NCI-H69 (cell line): ENCODE results near the gene RRAD.
A peak's percentile ranks its signal among the peaks of the same experiment; 100 is the strongest.

ENCODE experiments used
- DNase-seq: peaks from one replicate; lab custom pipeline; 2025; lab: John Stamatoyannopoulos, UW

The RRAD gene

GRCh38 chr16:66917741-66918140 lies 7.6 kb downstream of the RRAD start:
- no peak for DNase-seq

DNA sequence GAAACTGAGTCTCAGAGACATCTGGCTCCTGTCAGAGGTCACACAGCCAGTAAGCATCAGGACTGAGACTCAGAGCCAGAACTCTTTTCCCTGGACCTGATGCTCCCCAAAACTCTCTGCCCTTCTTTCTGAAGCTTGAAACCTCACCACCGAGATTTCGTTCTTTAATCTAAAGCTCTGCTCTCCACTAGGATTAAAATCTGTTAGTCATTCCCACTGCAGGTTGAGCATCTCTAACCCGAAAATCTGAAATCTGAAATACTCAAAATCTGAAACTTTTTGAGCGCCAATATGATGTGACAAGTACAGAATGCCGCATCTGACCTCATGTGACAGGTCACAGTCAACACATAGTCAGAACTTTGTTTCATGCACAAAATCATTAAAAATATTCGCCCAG lies 8.8 kb downstream of the RRAD start:
- no peak for DNase-seq

GRCh38 chr16:66915041-66915440 lies 10.3 kb downstream of the RRAD start:
- no peak for DNase-seq

DNA sequence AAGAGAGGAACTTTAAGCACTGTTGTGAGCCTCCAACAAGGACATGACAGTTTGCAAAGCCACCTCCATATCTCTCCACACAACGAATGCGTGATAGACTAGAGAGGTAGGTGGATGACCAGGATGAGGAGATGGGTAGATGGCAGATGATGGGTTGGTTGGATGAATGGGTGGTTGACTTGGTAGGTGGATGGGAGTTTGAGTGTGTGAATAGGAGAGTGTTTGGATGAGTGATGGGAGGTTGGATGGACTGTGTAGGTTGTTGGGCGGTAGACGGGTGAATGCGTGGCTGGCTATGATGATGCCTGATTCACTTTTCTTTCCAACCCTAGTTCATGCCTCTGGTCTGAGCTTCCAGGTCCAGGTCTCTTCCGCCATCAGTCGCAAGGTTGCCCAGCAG lies 10.8 kb downstream of the RRAD start:
- no peak for DNase-seq

DNA sequence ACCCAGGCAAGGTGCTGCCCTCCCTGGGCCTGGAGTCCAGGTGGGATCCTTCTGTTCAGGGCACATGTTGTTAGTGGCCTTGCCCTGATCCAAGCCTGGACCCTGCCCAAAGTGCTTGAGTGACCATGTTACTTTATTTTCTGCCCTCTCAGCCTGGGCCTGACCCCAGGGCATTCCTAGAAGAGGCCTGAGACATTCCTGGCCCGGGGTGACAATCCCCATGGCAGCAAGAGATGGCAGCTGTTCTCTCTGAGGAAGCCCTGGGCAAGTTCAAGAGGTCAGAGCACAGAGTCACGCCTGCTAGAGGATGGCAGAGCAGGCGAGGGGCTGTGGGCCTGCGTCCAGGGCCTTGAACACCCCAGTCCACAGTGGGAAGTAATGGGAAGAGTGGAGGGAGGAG lies 11.6 kb downstream of the RRAD start:
- no peak for DNase-seq

GRCh38 chr16:66913081-66913480 lies 12.3 kb downstream of the RRAD start:
- DNase-seq: no peak

DNA sequence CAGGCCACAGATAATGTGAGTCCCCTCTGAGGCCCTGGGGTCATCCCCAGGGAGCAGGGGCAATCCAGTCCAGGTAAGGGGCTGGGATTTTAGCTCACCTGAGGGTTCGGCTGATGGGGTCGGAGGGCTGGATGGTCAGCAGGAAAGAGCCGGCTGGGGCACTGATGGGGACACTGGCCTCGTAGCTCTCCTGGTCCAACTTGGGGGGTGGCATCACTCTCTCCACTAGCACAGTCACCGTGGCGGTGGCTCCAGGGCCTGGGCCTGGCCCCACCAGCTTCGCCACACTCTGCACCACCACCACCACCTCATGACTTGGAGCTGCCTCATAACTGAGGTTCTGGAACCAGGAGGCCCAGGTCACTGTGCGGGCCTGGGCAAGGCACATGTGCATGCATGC lies 13.5 kb downstream of the RRAD start:
- no peak for DNase-seq

GRCh38 chr16:66911112-66911511 lies 14.2 kb downstream of the RRAD start:
- DNase-seq: no peak

DNA sequence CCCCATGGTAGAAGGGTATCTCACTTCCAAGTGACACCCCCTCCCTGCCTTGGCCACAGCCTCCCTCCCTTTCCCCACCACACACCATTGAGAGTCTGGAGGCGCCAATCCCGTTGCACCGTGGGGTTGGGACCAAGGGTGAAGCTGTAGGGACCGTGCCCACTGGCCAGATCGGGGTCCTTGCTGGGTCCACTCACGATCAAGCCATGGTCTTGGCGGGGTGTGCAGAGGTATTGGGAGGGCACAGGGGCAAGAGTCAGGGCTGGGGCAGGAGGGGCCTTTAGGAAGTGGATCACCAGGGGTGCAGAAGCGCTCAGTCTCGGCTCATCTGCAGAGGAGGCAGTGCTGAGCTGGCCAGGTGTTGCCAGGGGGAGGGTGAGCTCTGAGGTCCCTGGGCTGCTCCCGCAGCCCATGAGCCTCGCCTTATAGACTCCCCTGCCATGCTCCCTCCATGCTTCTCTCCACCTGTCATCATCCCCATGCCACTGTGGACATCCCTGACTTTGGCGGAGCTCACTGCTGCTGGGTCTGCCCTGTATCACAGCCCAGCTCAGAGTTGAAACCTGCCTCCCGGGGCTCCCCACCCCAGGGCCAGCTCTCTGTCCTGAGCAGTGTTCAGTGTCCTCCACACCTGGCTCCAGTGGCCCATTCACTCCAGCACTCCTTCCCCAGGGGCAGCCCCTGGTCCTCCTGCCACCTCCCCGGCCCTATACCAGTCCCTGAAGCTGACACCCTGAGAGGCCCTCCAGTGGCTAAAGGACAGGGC lies 15.0 kb downstream of the RRAD start:
- DNase-seq: no peak

DNA sequence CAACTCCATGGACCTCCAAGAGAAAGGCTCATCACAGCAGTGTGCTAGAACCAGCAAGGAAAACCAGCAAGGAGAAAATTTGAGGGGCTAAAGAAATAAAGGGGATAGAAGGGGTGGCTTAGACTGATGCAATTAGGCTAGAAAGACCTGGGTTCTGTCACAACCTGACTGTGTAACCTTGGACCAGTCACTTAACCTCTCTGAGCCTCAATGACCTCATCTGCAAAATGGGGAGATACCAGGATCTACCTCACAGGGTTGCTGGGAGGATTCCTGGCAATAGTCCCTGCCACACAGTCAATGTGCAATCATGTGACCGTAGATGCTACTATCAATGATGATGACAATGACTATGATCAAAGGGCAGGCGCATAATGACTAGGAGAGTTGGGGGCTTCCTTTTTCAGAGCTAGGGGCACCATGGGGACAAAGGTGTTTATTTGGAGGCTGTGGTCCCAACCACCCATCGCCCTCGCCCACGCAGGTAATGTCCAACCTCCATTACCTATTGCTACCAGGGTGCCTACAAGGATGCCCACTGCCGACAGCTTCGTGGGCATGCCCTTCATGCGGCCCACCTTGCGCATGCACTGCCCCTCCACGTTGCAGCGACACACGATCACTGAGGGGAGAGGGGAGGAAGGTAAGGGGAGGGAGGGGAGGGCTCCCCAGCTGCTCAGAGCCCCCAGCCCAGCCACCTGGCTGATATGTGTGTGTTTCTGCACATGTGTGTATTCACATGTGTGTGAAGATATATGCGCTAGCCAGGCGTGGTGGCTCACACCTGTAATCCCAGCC lies 16.4 kb downstream of the RRAD start:
- DNase-seq: no peak

- DNase-seq: no peak
These were observed 17.2 kb downstream of the RRAD start for GRCh38 chr16:66908116-66908515.

DNA sequence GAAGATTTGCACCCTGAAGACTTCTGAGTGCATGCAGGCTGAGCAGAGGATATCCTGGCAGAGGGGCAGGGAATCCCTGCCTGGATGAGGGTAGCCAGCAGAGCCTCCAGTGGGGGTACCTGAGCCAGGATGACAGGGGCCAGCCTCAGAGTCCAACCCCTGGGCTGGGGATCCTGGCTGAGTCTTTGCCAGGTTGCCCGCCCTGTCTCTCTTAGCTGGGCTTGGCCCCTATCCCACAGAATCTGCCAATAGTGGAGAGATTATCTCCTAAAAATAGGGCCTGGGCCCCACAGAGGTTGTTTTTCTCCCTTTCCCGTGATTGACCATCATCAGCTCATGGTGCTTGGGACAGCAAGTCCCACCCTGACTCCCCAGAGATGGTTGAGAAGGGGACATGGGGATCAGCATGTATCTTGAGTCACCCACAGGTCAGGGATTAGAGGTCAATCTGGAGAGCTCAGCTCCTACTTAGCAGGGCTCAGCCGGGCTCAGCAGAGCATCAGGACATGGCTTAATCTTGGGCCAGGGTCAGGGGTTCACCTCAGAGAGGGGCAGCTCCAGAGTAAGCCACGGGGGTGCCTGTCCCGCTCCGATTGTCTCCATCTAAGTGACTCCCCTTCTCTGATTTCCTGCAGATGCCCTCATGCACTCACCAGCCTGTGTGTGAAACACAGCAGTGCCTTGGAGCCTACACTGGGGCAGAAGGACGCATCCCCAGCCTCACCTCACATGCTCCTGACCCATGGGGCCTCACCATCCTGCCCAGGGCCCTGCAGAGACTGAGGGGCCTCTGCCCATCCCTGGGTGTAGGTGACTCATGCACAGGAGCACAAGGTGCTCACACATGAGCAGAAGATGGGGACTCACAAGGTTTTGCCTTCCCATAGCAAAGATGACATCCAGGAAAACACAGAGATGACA lies 18.2 kb downstream of the RRAD start:
- no peak for DNase-seq

DNA sequence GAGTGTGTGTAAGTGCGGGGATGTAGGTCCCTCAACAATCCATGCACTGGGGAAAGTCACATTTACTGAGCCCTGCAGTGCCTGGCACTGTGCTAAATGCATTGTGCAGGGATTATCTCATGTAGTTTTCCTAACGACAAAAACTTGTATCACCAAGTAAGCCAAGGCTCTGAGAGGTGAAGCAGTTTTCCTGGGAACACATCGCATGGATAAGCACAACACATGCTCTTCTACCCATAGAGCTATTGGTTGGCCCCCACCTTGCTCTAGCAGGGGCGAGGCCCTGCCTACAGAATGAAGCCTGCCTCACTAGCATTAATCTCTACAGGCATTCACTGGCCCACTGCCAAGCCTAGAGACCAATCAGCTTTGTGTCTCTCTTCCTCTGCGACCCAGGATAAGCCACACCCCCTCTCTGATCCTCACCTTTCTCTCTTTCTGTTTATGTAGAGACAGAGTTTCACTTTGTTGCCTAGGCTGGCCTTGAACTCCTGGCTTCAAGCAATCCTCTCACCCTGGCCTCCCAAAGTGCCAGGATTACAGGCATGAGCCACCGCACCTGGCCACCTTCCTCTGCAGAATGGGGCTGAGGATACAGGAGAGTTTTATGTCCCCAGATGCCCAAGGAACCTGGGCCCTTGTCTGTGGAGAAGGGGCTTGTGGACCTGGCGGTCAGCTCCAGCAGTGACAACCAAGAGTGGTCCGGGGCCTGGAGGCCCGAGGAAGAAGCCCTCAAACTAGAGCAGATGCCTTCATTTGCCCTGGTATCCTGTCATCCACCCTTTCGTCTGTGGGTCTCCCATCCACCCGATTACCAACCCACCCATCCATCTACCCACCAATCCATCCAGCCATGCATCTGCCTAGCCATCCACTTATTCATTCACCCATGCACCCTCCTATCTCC lies 19.4 kb downstream of the RRAD start:
- DNase-seq: peak; percentile 72

- no peak for DNase-seq
These were observed 20.3 kb downstream of the RRAD start for GRCh38 chr16:66904846-66905632.

DNA sequence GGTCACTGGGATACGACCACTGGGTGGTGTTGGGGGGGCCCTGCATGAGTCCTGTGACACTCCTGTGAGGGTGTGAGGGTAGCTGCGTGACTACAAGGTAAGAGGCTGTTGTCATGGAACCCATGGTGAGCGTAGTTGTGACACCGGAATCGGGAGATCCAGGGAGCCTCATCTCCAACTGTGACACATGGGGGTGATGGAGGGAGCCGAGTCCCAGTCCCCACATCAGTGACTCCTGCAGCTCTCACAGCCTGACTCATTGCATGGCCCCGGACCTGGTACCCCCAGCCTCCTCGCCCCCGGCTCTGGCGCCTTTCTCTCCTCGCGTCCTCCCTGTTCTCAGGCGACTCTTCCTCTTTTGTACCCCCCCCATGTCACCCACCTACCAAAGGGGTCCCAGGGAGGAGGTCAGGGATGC lies 20.9 kb downstream of the RRAD start:
- DNase-seq: no peak

GRCh38 chr16:66903544-66904427 lies 21.5 kb downstream of the RRAD start:
- DNase-seq: no peak

DNA sequence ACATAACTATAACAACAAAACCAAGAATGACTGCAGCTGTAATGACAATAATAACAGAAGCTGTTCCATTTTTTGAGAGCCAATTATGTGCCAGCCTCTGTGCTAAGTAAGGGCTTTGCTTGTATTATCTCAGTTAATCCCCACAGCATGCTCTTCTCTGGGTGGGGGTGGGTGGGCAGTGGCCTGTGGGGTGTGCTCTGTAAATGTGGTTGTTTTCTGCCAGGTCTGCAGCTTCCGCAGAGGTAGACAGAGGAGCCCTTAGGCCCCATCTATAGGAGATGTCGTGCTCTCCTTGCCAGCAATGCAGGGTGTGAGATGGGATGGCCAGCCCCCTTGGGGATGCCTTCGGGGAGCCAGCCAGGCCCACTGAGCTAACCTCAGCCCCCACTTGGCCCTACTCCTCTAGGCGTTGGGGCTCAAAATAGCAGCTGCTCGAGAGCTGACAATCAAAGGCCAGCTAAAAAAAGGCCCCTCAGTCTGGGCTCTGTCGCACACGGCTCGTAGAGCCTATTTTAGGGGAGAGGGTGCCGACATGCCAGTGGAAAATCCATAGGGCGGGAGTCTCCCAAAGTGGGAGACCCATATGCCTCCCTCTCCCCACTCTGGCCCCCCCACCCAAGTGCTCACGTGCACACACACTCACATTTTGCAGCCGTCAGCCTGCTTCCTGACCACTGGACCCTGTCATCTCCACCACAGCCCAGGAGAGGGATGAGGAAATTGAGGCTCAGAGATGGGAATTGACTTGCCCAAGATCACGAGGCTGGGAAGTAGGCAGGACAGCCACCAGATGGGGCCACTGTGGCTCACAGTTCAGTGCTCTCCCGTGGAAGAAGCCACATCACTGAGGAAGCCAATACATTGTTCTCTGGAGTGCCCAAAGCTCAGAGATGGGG lies 22.4 kb downstream of the RRAD start:
- no peak for DNase-seq

DNA sequence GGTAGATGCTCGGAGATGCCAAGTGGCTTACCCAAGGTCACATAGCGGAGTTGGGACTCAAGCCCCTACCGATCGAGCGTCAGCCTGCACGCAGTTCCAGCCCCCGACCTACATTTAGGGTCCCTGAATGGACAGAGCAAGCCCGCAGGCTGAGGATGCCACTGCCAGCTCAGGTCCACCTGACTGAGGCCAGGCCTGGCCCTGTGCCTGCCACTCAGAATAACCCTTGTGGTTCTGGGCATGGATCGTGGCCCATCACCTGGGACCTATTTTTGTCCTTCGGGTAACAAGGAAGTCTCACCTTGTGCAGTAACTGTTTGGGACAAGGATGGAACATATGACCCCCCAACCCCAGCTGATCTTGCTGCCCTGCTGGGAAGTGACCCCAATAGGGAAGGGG lies 23.7 kb downstream of the RRAD start:
- DNase-seq: no peak
